ENCODE results near the gene KIAA1217. TPM values are rescaled to one million over a fixed set of nuclear protein-coding genes. Genes with fewer than 3 reads are reported as not detected.

The KIAA1217 gene
- polyA plus RNA-seq, 1 donor from 2014 or later: 0.22 TPM

DNA sequence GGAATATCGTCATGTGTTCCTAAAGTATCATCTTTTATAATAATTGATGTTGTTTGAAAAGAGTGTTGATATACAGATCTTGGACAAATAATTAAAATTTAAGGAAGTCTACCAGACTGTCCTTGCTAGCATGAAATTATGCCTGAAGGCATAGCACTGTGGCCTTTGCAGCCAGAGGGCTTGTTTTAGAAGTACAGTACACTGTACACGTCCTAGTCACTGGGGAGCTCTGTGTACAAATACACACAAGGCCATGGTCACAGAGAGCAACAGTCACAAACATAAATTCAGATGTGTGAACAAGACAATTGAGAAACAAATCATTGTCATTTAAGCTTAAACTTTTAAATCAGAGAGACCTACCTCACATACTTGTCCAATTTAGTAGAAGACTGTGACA, 133.0 kb downstream of the KIAA1217 start:
- Histone ChIP-seq H3K79me2 (replicated peaks; ENCODE audit: insufficient read depth, low read length) (no peaks in the 10 kb centered on the region), H2AFZ (ENCODE audit: low read depth, low read length) (no peak overlapping the region), H3K4me2 (ENCODE audit: low read length) (no peak overlapping the region), H3K27ac (ENCODE audit: low read length) (no peak overlapping the region), H3K9ac (ENCODE audit: low read length) (no peak overlapping the region), H4K20me1 (ENCODE audit: insufficient read depth) (no peaks in the 10 kb centered on the region), H3K9me3 (ENCODE audit: low read length) (no peaks in the 10 kb centered on the region), H3K36me3 (ENCODE audit: insufficient read depth, low read length) (no peaks in the 10 kb centered on the region), H3K9me2 (ENCODE audit: insufficient read depth, low read length) (no peaks in the 10 kb centered on the region), H3K4me3 (ENCODE audit: low read length) (no peak overlapping the region), H3F3A (ENCODE audit: insufficient read depth, low read length, poor library complexity, severe bottlenecking) (no peaks in the 10 kb centered on the region), H3K27me3 (ENCODE audit: insufficient read depth, low read depth, low read length) (no peaks in the 10 kb centered on the region)
- TF ChIP-seq MXI1 (conservative IDR thresholded peaks at IDR 0.05; ENCODE audit: poor library complexity, severe bottlenecking) (no peak), SMC3 (conservative IDR thresholded peaks at IDR 0.05; ENCODE audit: poor library complexity) (no peak), EP300 (conservative IDR thresholded peaks at IDR 0.05; ENCODE audit: poor library complexity, severe bottlenecking) (no peak), RAD21 (conservative IDR thresholded peaks at IDR 0.05) (no peak), POLR2AphosphoS5 (IDR thresholded peaks at IDR 0.05) (no peak), EZH2 (IDR thresholded peaks at IDR 0.05; ENCODE audit: borderline replicate concordance, insufficient read depth, low read length, poor library complexity, severe bottlenecking) (no peak), TAF1 (IDR thresholded peaks at IDR 0.05; ENCODE audit: low read depth) (no peak)
- TF ChIP-seq, protein P1, sequence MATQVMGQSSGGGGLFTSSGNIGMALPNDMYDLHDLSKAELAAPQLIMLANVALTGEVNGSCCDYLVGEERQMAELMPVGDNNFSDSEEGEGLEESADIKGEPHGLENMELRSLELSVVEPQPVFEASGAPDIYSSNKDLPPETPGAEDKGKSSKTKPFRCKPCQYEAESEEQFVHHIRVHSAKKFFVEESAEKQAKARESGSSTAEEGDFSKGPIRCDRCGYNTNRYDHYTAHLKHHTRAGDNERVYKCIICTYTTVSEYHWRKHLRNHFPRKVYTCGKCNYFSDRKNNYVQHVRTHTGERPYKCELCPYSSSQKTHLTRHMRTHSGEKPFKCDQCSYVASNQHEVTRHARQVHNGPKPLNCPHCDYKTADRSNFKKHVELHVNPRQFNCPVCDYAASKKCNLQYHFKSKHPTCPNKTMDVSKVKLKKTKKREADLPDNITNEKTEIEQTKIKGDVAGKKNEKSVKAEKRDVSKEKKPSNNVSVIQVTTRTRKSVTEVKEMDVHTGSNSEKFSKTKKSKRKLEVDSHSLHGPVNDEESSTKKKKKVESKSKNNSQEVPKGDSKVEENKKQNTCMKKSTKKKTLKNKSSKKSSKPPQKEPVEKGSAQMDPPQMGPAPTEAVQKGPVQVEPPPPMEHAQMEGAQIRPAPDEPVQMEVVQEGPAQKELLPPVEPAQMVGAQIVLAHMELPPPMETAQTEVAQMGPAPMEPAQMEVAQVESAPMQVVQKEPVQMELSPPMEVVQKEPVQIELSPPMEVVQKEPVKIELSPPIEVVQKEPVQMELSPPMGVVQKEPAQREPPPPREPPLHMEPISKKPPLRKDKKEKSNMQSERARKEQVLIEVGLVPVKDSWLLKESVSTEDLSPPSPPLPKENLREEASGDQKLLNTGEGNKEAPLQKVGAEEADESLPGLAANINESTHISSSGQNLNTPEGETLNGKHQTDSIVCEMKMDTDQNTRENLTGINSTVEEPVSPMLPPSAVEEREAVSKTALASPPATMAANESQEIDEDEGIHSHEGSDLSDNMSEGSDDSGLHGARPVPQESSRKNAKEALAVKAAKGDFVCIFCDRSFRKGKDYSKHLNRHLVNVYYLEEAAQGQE (IDR thresholded peaks at IDR 0.05; ENCODE audit: borderline replicate concordance): no peak
- TF ChIP-seq, protein P2, sequence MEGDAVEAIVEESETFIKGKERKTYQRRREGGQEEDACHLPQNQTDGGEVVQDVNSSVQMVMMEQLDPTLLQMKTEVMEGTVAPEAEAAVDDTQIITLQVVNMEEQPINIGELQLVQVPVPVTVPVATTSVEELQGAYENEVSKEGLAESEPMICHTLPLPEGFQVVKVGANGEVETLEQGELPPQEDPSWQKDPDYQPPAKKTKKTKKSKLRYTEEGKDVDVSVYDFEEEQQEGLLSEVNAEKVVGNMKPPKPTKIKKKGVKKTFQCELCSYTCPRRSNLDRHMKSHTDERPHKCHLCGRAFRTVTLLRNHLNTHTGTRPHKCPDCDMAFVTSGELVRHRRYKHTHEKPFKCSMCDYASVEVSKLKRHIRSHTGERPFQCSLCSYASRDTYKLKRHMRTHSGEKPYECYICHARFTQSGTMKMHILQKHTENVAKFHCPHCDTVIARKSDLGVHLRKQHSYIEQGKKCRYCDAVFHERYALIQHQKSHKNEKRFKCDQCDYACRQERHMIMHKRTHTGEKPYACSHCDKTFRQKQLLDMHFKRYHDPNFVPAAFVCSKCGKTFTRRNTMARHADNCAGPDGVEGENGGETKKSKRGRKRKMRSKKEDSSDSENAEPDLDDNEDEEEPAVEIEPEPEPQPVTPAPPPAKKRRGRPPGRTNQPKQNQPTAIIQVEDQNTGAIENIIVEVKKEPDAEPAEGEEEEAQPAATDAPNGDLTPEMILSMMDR (IDR thresholded peaks at IDR 0.05; ENCODE audit: poor library complexity, severe bottlenecking): no peak

GRCh38 chr10:24343686-24344085, 134.7 kb downstream of the KIAA1217 start:
- no peaks in the 10 kb centered on the region for H3K27me3 ChIP-seq (ENCODE audit: insufficient read depth, low read depth, low read length)
- no peak overlapping the region for H3K4me2 ChIP-seq (ENCODE audit: low read length)
- H3K9me3 ChIP-seq (ENCODE audit: low read length): no peaks in the 10 kb centered on the region
- no peaks in the 10 kb centered on the region for H3K36me3 ChIP-seq (ENCODE audit: insufficient read depth, low read length)
- H3F3A ChIP-seq (ENCODE audit: insufficient read depth, low read length, poor library complexity, severe bottlenecking): no peaks in the 10 kb centered on the region
- no peak for TF ChIP-seq EP300 (conservative IDR thresholded peaks at IDR 0.05; ENCODE audit: poor library complexity, severe bottlenecking)
- TF ChIP-seq RAD21 (conservative IDR thresholded peaks at IDR 0.05): no peak
- TF ChIP-seq MXI1 (conservative IDR thresholded peaks at IDR 0.05; ENCODE audit: poor library complexity, severe bottlenecking): no peak
- TF ChIP-seq TAF1 (IDR thresholded peaks at IDR 0.05; ENCODE audit: low read depth): no peak
- TF ChIP-seq, protein P1 (IDR thresholded peaks at IDR 0.05; ENCODE audit: borderline replicate concordance): no peak
- TF ChIP-seq EZH2 (IDR thresholded peaks at IDR 0.05; ENCODE audit: borderline replicate concordance, insufficient read depth, low read length, poor library complexity, severe bottlenecking): no peak
- TF ChIP-seq POLR2AphosphoS5 (IDR thresholded peaks at IDR 0.05): no peak
- TF ChIP-seq SMC3 (conservative IDR thresholded peaks at IDR 0.05; ENCODE audit: poor library complexity): no peak
- TF ChIP-seq, protein P2 (IDR thresholded peaks at IDR 0.05; ENCODE audit: poor library complexity, severe bottlenecking): no peak
- no peaks in the 10 kb centered on the region for H3K9me2 ChIP-seq (ENCODE audit: insufficient read depth, low read length)
- no peak overlapping the region for H2AFZ ChIP-seq (ENCODE audit: low read depth, low read length)
- no peak overlapping the region for H3K27ac ChIP-seq (ENCODE audit: low read length)
- H4K20me1 ChIP-seq (ENCODE audit: insufficient read depth): no peaks in the 10 kb centered on the region
- H3K9ac ChIP-seq (ENCODE audit: low read length): no peak overlapping the region
- H3K4me3 ChIP-seq (ENCODE audit: low read length): no peak overlapping the region
- H3K79me2 ChIP-seq (replicated peaks; ENCODE audit: insufficient read depth, low read length): no peaks in the 10 kb centered on the region
